Caco-2 (cell line): Measurements from ENCODE around the gene EPHB3. TPM values are rescaled to one million over a fixed set of nuclear protein-coding genes. Genes with fewer than 3 reads are reported as not detected.

Experiments used
- BruUV-seq: library from RNA; stranded (reverse); fragments of 400-500 nt; replicated peaks from 2 replicates; lab custom pipeline; 2021; lab: Mats Ljungman, UMichigan
- CTCF ChIA-PET: fragments of 300-600 bp; sonication (Branson Sonifier 250); formaldehyde crosslinking; loops from one replicate; lab custom pipeline; 2022; ENCODE audit warnings: antibody characterized with exemption; lab: Charles Lee
- POLR2A ChIA-PET: fragments of 300-600 bp; sonication (Branson Sonifier 250); formaldehyde crosslinking; loops from one replicate; lab custom pipeline; 2022; ENCODE audit warnings: antibody characterized with exemption; lab: Charles Lee
- DNase-seq, 2 experiments: peaks; one replicate each; pipeline versions ENCODE4 v3.0.0 to v3.0.0-alpha.2; 2020 to 2022
- H3K27me3 ChIP-seq: replicated peaks from 2 replicates; pipeline ENCODE4 v1.6.0; 2011; ENCODE audit warnings: low read length; ENCODE audit not compliant: control insufficient read depth, insufficient read depth
- H3K36me3 ChIP-seq: 2 replicates; pipeline ENCODE4 v1.5.1; 2011; ENCODE audit warnings: low read length; ENCODE audit not compliant: control insufficient read depth, insufficient read depth
- H3K4me1 ChIP-seq: fragments of 250-450 bp; sonication (Bioruptor Pico); 2 replicates; pipeline ENCODE4 v1.5.1; 2020; ENCODE audit warnings: mild to moderate bottlenecking
- H3K4me3 ChIP-seq: 2 replicates; pipeline ENCODE4 v1.5.1; 2011; ENCODE audit warnings: low read depth, mild to moderate bottlenecking, control low read depth, low read length
- H3K9me3 ChIP-seq: fragments of 250-450 bp; sonication (Bioruptor Pico); 2 replicates; pipeline ENCODE4 v1.5.1; 2020; ENCODE audit warnings: mild to moderate bottlenecking, moderate library complexity
- H3K27ac Mint-ChIP-seq: one replicate; pipeline ENCODE4 v1.8.0; 2022; ENCODE audit warnings: mixed read lengths; ENCODE audit not compliant: unreplicated experiment
- H3K27me3 Mint-ChIP-seq: one replicate; pipeline ENCODE4 v1.8.0; 2022; ENCODE audit warnings: mixed read lengths; ENCODE audit not compliant: insufficient read depth, unreplicated experiment
- H3K36me3 Mint-ChIP-seq: one replicate; pipeline ENCODE4 v1.8.0; 2022; ENCODE audit warnings: mild to moderate bottlenecking, mixed read lengths; ENCODE audit not compliant: insufficient read depth, unreplicated experiment
- H3K4me1 Mint-ChIP-seq: one replicate; pipeline ENCODE4 v1.8.0; 2022; ENCODE audit warnings: low read depth, mixed read lengths; ENCODE audit not compliant: unreplicated experiment
- H3K4me3 Mint-ChIP-seq: one replicate; pipeline ENCODE4 v1.8.0; 2022; ENCODE audit warnings: mild to moderate bottlenecking, moderate library complexity, mixed read lengths; ENCODE audit not compliant: unreplicated experiment
- H3K9me3 Mint-ChIP-seq: one replicate; pipeline ENCODE4 v1.8.0; 2022; ENCODE audit warnings: mixed read lengths; ENCODE audit not compliant: unreplicated experiment
- intact Hi-C: fragments of 100-400 bp; cut with micrococcal nuclease; formaldehyde crosslinking; loops from one replicate; pipeline ENCODE4 v1.10.0; 2022; ENCODE audit not compliant: unreplicated experiment
- total RNA-seq: library from RNA; stranded (reverse); gene quantifications from 2 replicates; pipeline ENCODE4 v1.2.3, GENCODE V29; 2022
- TF ChIP-seq, protein P1 (sequence below), 2 experiments: fragments of 200-600 bp in 1 of 2; IDR thresholded peaks; 1 replicate in 1 of 2; 2 replicates in 1 of 2; pipeline versions ENCODE4 v1.5.1 to v1.8.0; 2011 to 2022; ENCODE audit warnings: antibody characterized with exemption in 1 of 2, control low read depth in 1 of 2, inconsistent platforms in 1 of 2, low read depth in 1 of 2, low read length in 1 of 2, mild to moderate bottlenecking in 1 of 2, moderate library complexity in 1 of 2; ENCODE audit not compliant: insufficient read depth in 1 of 2, severe bottlenecking in 1 of 2, unreplicated experiment in 1 of 2

The EPHB3 gene
- total RNA-seq, 1 experiment from 2014 or later: 5.6 TPM

DNA sequence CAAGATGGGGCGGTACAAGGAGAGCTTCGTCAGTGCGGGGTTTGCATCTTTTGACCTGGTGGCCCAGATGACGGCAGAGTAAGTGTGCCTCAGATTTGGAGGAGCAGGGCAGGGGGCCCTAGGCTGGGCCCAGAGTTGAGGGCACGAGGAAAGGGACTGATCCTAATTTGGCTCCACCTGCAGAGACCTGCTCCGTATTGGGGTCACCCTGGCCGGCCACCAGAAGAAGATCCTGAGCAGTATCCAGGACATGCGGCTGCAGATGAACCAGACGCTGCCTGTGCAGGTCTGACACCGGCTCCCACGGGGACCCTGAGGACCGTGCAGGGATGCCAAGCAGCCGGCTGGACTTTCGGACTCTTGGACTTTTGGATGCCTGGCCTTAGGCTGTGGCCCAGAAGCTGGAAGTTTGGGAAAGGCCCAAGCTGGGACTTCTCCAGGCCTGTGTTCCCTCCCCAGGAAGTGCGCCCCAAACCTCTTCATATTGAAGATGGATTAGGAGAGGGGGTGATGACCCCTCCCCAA, 19.8 kb downstream of the EPHB3 start:
- no peak for DNase-seq
- Mint-ChIP-seq H3K4me1 (peaks cover 26% of the 10 kb centered on the region), H3K9me3 (no peaks in the 10 kb centered on the region), H3K36me3 (no peaks in the 10 kb centered on the region), H3K27me3 (no peaks in the 10 kb centered on the region), H3K27ac (peak overlapping the region; percentile 17), H3K4me3 (peak overlapping the region; percentile 21)
- Histone ChIP-seq H3K27me3 (no peaks in the 10 kb centered on the region), H3K9me3 (no peaks in the 10 kb centered on the region), H3K4me3 (no peak overlapping the region), H3K4me1 (peaks cover 31% of the 10 kb centered on the region), H3K36me3 (no peaks in the 10 kb centered on the region)
- ChIA-PET CTCF (interaction anchor here (2.5 kb wide), 1 partner anchor 20 kb away, joined by 9 read pairs; the partner anchor contains the start of gene EPHB3), POLR2A (no interaction called here)
- no TSS peak for BruUV-seq
- intact Hi-C loops: no loop called here
- TF ChIP-seq, protein P1, sequence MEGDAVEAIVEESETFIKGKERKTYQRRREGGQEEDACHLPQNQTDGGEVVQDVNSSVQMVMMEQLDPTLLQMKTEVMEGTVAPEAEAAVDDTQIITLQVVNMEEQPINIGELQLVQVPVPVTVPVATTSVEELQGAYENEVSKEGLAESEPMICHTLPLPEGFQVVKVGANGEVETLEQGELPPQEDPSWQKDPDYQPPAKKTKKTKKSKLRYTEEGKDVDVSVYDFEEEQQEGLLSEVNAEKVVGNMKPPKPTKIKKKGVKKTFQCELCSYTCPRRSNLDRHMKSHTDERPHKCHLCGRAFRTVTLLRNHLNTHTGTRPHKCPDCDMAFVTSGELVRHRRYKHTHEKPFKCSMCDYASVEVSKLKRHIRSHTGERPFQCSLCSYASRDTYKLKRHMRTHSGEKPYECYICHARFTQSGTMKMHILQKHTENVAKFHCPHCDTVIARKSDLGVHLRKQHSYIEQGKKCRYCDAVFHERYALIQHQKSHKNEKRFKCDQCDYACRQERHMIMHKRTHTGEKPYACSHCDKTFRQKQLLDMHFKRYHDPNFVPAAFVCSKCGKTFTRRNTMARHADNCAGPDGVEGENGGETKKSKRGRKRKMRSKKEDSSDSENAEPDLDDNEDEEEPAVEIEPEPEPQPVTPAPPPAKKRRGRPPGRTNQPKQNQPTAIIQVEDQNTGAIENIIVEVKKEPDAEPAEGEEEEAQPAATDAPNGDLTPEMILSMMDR (IDR thresholded peaks at IDR 0.05; ENCODE audit: insufficient read depth in 1 of 2, low read depth in 1 of 2, low read length in 1 of 2, severe bottlenecking in 1 of 2, unreplicated experiment in 1 of 2): no peak

DNA sequence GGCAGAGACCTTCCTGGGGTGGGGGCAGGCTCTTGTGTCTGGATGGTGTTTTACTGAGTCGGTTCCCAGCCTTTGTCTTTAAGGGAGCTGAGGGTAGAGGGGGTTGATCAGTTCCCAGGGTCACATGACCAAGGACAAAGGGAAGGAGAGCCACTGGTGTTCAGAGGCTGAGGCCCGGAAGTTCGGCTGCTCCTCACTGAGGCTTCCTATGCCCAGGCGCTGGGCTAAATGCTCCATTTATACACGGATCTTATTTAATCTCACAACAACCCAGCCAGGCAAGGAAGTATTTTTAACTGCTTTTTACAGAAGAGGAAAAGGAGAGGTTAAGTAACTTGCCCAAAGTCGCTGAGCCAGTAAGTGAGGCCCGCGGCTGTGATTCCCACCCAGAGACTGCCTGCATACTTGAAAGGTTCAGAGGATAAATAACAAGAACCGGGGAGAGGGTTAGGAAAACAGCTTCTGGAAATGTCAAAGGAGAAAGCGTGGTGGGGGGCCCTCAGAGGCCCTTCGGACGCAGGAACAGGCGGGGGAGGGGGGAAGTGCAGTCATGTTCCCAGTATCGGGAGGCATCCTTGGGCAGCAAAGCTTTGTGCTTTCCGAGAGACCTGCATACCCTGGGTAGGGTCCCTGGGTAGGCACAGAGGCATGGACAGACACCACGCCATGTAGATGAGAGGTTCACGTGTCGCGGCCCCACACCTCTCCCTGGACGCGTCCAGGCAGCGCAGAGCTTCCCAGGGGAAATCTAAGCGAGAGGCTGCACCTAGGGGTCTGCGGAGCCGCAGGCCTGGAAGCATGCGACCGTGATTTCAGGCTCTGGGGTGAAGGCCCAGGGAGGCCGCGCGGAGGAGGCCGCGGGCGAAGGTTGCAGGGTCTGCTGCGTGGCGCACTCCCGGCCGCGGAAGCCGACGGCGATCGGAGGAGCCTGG, 21.3 kb downstream of the EPHB3 start:
- peak overlapping the region; percentile 91 for H3K27ac Mint-ChIP-seq
- no peaks in the 10 kb centered on the region for H3K9me3 ChIP-seq
- H3K27me3 ChIP-seq: no peaks in the 10 kb centered on the region
- H3K4me1 Mint-ChIP-seq: peaks cover 26% of the 10 kb centered on the region
- no peaks in the 10 kb centered on the region for H3K36me3 ChIP-seq
- intact Hi-C loops: no loop called here
- no TSS peak for BruUV-seq
- peaks cover 31% of the 10 kb centered on the region for H3K4me1 ChIP-seq
- POLR2A ChIA-PET: no interaction called here
- no peak for DNase-seq
- peak overlapping the region; percentile 30 for H3K4me3 Mint-ChIP-seq
- CTCF ChIA-PET: interaction anchor here (0.6 to 2.5 kb wide), 3 partner anchors 19 to 218 kb away, joined by 3 to 9 read pairs (median 3); partner anchors contain the start of gene EPHB3
- H3K27me3 Mint-ChIP-seq: no peaks in the 10 kb centered on the region
- no peaks in the 10 kb centered on the region for H3K36me3 Mint-ChIP-seq
- H3K9me3 Mint-ChIP-seq: no peaks in the 10 kb centered on the region
- TF ChIP-seq, protein P1 (IDR thresholded peaks at IDR 0.05; ENCODE audit: insufficient read depth in 1 of 2, low read depth in 1 of 2, low read length in 1 of 2, severe bottlenecking in 1 of 2, unreplicated experiment in 1 of 2): no peak
- H3K4me3 ChIP-seq: no peak overlapping the region

DNA sequence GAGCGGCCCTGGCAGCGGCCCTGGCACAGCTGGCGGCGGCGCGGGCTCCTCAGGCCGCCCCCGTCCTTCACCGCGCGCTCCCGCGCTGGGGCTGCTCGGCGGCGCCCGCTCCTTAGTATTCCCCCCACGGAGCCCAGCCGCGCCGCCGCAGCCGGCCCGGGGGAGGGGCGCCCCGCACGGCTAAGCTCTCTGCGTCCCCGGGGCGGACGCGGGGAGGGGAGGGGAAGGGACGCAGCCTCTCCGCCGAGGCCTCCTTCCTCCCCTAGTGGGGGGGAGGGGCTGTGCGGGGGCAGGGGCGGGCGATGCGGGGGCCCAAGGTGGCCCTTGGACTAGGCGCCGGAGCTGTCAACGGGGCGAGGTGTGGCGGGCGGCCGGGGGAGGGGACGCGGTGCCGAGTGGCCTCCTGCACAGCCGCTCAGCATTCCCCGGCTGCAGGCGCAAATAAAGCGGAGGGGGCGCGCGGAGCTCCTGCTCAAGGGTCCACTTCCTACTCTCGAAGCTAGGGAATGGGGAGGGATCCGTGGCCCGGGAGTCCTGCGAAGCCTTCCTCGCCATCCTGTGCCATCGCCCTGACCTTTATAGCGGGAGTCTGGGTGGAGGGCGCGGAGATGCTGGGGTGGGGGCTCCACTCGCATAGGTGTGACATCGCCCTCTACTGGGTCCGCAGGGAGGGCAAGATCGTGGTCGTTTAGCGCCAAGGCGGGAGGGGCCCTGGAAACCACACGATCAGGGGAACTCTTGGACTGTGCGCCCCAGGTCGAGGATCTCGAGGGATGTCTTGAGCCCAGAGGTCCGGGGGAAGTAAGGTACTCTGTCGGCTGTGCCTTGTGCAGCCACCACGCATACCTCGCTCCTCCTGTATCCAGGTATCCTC, 22.2 kb downstream of the EPHB3 start:
- Mint-ChIP-seq H3K4me3 (no peak overlapping the region), H3K9me3 (no peaks in the 10 kb centered on the region), H3K36me3 (no peaks in the 10 kb centered on the region), H3K27me3 (no peaks in the 10 kb centered on the region), H3K27ac (no peak overlapping the region), H3K4me1 (peaks cover 19% of the 10 kb centered on the region)
- no peak overlapping the region for H3K4me3 ChIP-seq
- TF ChIP-seq, protein P1 (IDR thresholded peaks at IDR 0.05; ENCODE audit: insufficient read depth in 1 of 2, low read depth in 1 of 2, low read length in 1 of 2, severe bottlenecking in 1 of 2, unreplicated experiment in 1 of 2): peak in 1 of 2 experiments; percentile 6
- intact Hi-C loops: no loop called here
- no peaks in the 10 kb centered on the region for H3K27me3 ChIP-seq
- no TSS peak for BruUV-seq
- no peaks in the 10 kb centered on the region for H3K9me3 ChIP-seq
- ChIA-PET POLR2A (no interaction called here), CTCF (no interaction called here)
- no peaks in the 10 kb centered on the region for H3K36me3 ChIP-seq
- DNase-seq: no peak
- H3K4me1 ChIP-seq: peaks cover 26% of the 10 kb centered on the region
